Measurements from ENCODE around the gene MCUB.
A peak's percentile ranks its signal among the peaks of the same experiment; 100 is the strongest.
"Not testable (repeated sequence)": the region's sequence is repeated elsewhere in the genome, so short reads cannot be mapped to it uniquely, and the experiment has no call there.

MCUB gene

GRCh38 chr4:109559983-109560686 is at the start of gene MCUB:
TSS of gene MCUB (plus strand) at chr4:109560246. CDS start at chr4:109560338, 92 bp downstream.
- peak; percentile 86 to 87 for DNase-seq

GRCh38 chr4:109510687-109511086 is 49.4 kb upstream of the MCUB start:
- DNase-seq: no peak

GRCh38 chr4:109511414-109511813 is 48.6 kb upstream of the MCUB start:
- DNase-seq: no peak

GRCh38 chr4:109513368-109513767 is 46.7 kb upstream of the MCUB start:
- not testable (repeated sequence) for DNase-seq

GRCh38 chr4:109532182-109532581 is 27.9 kb upstream of the MCUB start:
- DNase-seq: no peak

GRCh38 chr4:109545401-109545800 is 14.6 kb upstream of the MCUB start:
- no peak for DNase-seq

GRCh38 chr4:109547394-109547793 is 12.7 kb upstream of the MCUB start:
- DNase-seq: no peak

- DNase-seq: peak; percentile 86 to 90
These were observed 11.4 kb upstream of the MCUB start for GRCh38 chr4:109548655-109549054.

GRCh38 chr4:109552237-109552636 is 7.8 kb upstream of the MCUB start:
- no peak for DNase-seq

GRCh38 chr4:109553130-109553529 is 6.9 kb upstream of the MCUB start:
- no peak for DNase-seq

- no peak for DNase-seq
These were observed 5.1 kb upstream of the MCUB start for GRCh38 chr4:109554971-109555370.

GRCh38 chr4:109557433-109557832 is 2.6 kb upstream of the MCUB start:
- DNase-seq: no peak

- not testable (repeated sequence) for DNase-seq
These were observed 2.0 kb upstream of the MCUB start for GRCh38 chr4:109558095-109558494.

- DNase-seq: peak in 1 of 2 donors; percentile 13
These were observed 442 bp upstream of the MCUB start for GRCh38 chr4:109559625-109559982.

GRCh38 chr4:109560687-109561461 is 828 bp downstream of the MCUB start:
- peak; percentile 60 to 67 for DNase-seq

GRCh38 chr4:109562457-109563239 is 2.6 kb downstream of the MCUB start:
- DNase-seq: no peak

- no peak for DNase-seq
These were observed 11.4 kb downstream of the MCUB start for GRCh38 chr4:109571494-109571893.

GRCh38 chr4:109572154-109572553 is 12.1 kb downstream of the MCUB start:
- no peak for DNase-seq

- DNase-seq: peak; percentile 20 to 32
These were observed 14.4 kb downstream of the MCUB start for GRCh38 chr4:109574443-109574850.

- no peak for DNase-seq
These were observed 15.1 kb downstream of the MCUB start for GRCh38 chr4:109574931-109575804.

- DNase-seq: peak; percentile 46 to 65
These were observed 16.4 kb downstream of the MCUB start for GRCh38 chr4:109576462-109576861.

- no peak for DNase-seq
These were observed 18.8 kb downstream of the MCUB start for GRCh38 chr4:109578846-109579245.

Data from inflammatory macrophage treated with lipopolysaccharide for 1 hour (primary cell).